Karpas-422 (cell line): ENCODE results near the gene RBP5. TPM values are rescaled to one million over a fixed set of nuclear protein-coding genes. Genes with fewer than 3 reads are reported as not detected.

Source experiments
- DNase-seq: peaks from one replicate; pipeline ENCODE4 v3.0.0-alpha.2; 2015
- H2AFZ ChIP-seq: fragments of 200-600 bp; sonication (generic); 2 replicates; pipeline ENCODE4 v1.6.1; 2014; ENCODE audit warnings: antibody characterized with exemption, low read length, mixed read lengths
- H3K27ac ChIP-seq: fragments of 200-600 bp; sonication (generic); 2 replicates; pipeline ENCODE4 v1.5.1; 2014; ENCODE audit warnings: mild to moderate bottlenecking, low read length, moderate library complexity
- H3K27me3 ChIP-seq: fragments of 200-600 bp; sonication (generic); 2 replicates; pipeline ENCODE4 v1.6.1; 2014; ENCODE audit warnings: low read length, mixed read lengths
- H3K36me3 ChIP-seq: fragments of 200-600 bp; sonication (generic); 2 replicates; pipeline ENCODE4 v1.6.1; 2014; ENCODE audit warnings: low read length, mixed read lengths; ENCODE audit not compliant: insufficient read depth
- H3K4me1 ChIP-seq: fragments of 200-600 bp; sonication (generic); 2 replicates; pipeline ENCODE4 v1.6.1; 2014; ENCODE audit warnings: mild to moderate bottlenecking, low read length, mixed read lengths
- H3K4me2 ChIP-seq: fragments of 200-600 bp; sonication (generic); 2 replicates; pipeline ENCODE4 v1.6.1; 2014; ENCODE audit warnings: low read length, low read depth, mild to moderate bottlenecking; ENCODE audit not compliant: poor library complexity, severe bottlenecking
- H3K4me3 ChIP-seq: fragments of 200-600 bp; sonication (generic); 2 replicates; pipeline ENCODE4 v1.5.1; 2014; ENCODE audit warnings: mild to moderate bottlenecking, antibody characterized with exemption, low read length, mixed read lengths
- H3K79me2 ChIP-seq: fragments of 200-600 bp; sonication (generic); 2 replicates; pipeline ENCODE4 v1.6.1; 2014; ENCODE audit warnings: mild to moderate bottlenecking, low read length, mixed read lengths
- H3K9ac ChIP-seq: fragments of 200-600 bp; sonication (generic); 2 replicates; pipeline ENCODE4 v1.6.0; 2014; ENCODE audit warnings: low read length
- H3K9me2 ChIP-seq: fragments of 200-600 bp; sonication (generic), shearing (Covaris generic); replicated peaks from 2 replicates; pipeline ENCODE4 v1.6.0; 2014; ENCODE audit warnings: mild to moderate bottlenecking, low read length, moderate library complexity; ENCODE audit not compliant: insufficient read depth
- H3K9me3 ChIP-seq: fragments of 300-700, 200-600 bp; sonication (generic); 2 replicates; pipeline ENCODE4 v1.6.1; 2014; ENCODE audit warnings: low read length, mixed read lengths
- H4K20me1 ChIP-seq: fragments of 200-600 bp; sonication (generic); 2 replicates; pipeline ENCODE4 v1.6.1; 2014; ENCODE audit warnings: mild to moderate bottlenecking, antibody characterized with exemption, low read length, low read depth; ENCODE audit not compliant: insufficient read depth
- total RNA-seq: library from RNA; depleted of rRNA; stranded (reverse); fragments of >200 nt; shearing (Covaris generic); gene quantifications from 2 replicates; pipeline ENCODE4 v1.2.3, GENCODE V29; 2014; ENCODE audit warnings: low replicate concordance

Gene RBP5
- total RNA-seq, 1 experiment from 2014 or later: not detected

GRCh38 chr12:7134396-7135166 is 5.9 kb upstream of the RBP5 start:
- Histone ChIP-seq H3K9me2 (no peaks in the 10 kb centered on the region), H3K36me3 (no peaks in the 10 kb centered on the region), H3K27me3 (no peaks in the 10 kb centered on the region)

GRCh38 chr12:7131502-7131866 is 2.8 kb upstream of the RBP5 start:
- H3K9ac ChIP-seq: peak overlapping the region; percentile 78
- H2AFZ ChIP-seq: no peak overlapping the region
- H3K9me2 ChIP-seq: no peaks in the 10 kb centered on the region
- no peak overlapping the region for H3K27ac ChIP-seq
- H4K20me1 ChIP-seq: 0 out of 2 replicates have a peak, but pooled peaks cover 8% of the 10 kb centered on the region
- no peaks in the 10 kb centered on the region for H3K9me3 ChIP-seq
- H3K4me2 ChIP-seq: peak overlapping the region; percentile 83
- H3K4me1 ChIP-seq: peaks cover 21% of the 10 kb centered on the region
- DNase-seq: peak; percentile 56
- no peaks in the 10 kb centered on the region for H3K36me3 ChIP-seq
- no peaks in the 10 kb centered on the region for H3K27me3 ChIP-seq
- peak overlapping the region; percentile 74; the same call in 1 of the 2 replicates for H3K4me3 ChIP-seq
- no peaks in the 10 kb centered on the region for H3K79me2 ChIP-seq

More at GRCh38 chr12:7134396-7135166, 5.9 kb upstream of the RBP5 start:
- Histone ChIP-seq H3K9ac (no peak overlapping the region), H4K20me1 (no peaks in the 10 kb centered on the region), H3K4me2 (no peak overlapping the region), H3K27ac (no peak overlapping the region), H2AFZ (no peak overlapping the region), H3K4me3 (no peak overlapping the region), H3K9me3 (no peaks in the 10 kb centered on the region), H3K79me2 (no peaks in the 10 kb centered on the region), H3K4me1 (peaks cover 16% of the 10 kb centered on the region)
- no peak for DNase-seq

GRCh38 chr12:7130701-7131501 is 2.2 kb upstream of the RBP5 start:
- H3K4me2 ChIP-seq: peak overlapping the region; percentile 83
- H3K9me3 ChIP-seq: no peaks in the 10 kb centered on the region
- peak overlapping the region; percentile 78 for H3K9ac ChIP-seq
- no peaks in the 10 kb centered on the region for H3K79me2 ChIP-seq
- H3K4me1 ChIP-seq: peaks cover 21% of the 10 kb centered on the region
- H3K36me3 ChIP-seq: no peaks in the 10 kb centered on the region
- no peaks in the 10 kb centered on the region for H3K27me3 ChIP-seq
- H3K27ac ChIP-seq: no peak overlapping the region
- no peaks in the 10 kb centered on the region for H3K9me2 ChIP-seq
- H4K20me1 ChIP-seq: 0 out of 2 replicates have a peak, but pooled peaks cover 8% of the 10 kb centered on the region
- no peak overlapping the region for H2AFZ ChIP-seq
- H3K4me3 ChIP-seq: peak overlapping the region; percentile 74
- peak; percentile 75 for DNase-seq

- no peaks in the 10 kb centered on the region for H3K27me3 ChIP-seq
- H4K20me1 ChIP-seq: 0 out of 2 replicates have a peak, but pooled peaks cover 8% of the 10 kb centered on the region
- peak within 1 kb of the TSS; percentile 78 for H3K9ac ChIP-seq
- H3K36me3 ChIP-seq: no peaks in the 10 kb centered on the region
- H3K4me2 ChIP-seq: peak within 1 kb of the TSS; percentile 83
- no peaks in the 10 kb centered on the region for H3K79me2 ChIP-seq
- H2AFZ ChIP-seq: peak within 1 kb of the TSS; percentile 89
- DNase-seq: peak; percentile 94
- peak within 1 kb of the TSS; percentile 74 for H3K4me3 ChIP-seq
- no peak within 1 kb of the TSS for H3K27ac ChIP-seq
- H3K4me1 ChIP-seq: peaks cover 21% of the 10 kb centered on the region
- no peaks in the 10 kb centered on the region for H3K9me2 ChIP-seq
- no peaks in the 10 kb centered on the region for H3K9me3 ChIP-seq
These were observed 1.4 kb upstream of the RBP5 start, which contains the start of gene CLSTN3 for GRCh38 chr12:7129872-7130691. Gene CLSTN3 (plus strand): TSS chr12:7130371. CDS start chr12:7130649, 278 bp downstream.

DNA sequence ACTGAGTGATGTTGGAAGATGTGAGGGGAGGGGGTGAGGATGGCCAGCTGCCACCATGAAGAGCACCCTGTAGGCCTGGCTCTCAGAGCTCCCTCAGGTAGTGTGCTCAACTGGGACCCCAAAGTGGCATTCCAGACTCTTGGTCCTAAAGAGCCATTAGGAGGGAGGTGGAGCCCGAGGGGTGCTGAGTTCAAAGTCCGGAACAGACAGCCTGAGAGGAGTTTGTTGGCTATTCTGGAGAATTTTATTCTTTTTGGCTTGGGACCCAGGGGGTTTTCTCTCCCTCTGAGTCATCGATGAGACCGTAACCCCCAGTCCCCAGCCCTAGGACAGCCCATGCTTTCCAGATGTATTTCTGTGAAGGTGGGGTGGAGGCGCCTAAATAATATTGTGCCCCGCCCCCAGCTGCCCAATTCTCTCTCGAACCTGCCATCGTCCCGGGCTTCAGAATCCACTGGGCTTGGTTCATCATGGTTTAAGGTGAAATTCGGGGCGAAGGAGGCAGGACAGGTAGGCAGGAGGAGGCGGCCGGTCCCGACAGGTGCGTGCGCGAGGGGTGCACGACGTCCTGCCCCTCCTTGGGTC is 690 bp upstream of the RBP5 start:
- no peak overlapping the region for H3K27ac ChIP-seq

GRCh38 chr12:7127916-7128626 is 618 bp downstream of the RBP5 start:
- Histone ChIP-seq H3K79me2 (no peaks in the 10 kb centered on the region), H3K9me2 (no peaks in the 10 kb centered on the region), H2AFZ (no peak overlapping the region), H3K9me3 (no peaks in the 10 kb centered on the region), H3K4me3 (no peak overlapping the region), H3K36me3 (no peaks in the 10 kb centered on the region), H3K4me2 (no peak overlapping the region), H3K9ac (no peak overlapping the region), H3K27ac (no peak overlapping the region), H3K27me3 (no peaks in the 10 kb centered on the region), H4K20me1 (0 out of 2 replicates have a peak, but pooled peaks cover 8% of the 10 kb centered on the region), H3K4me1 (peaks cover 21% of the 10 kb centered on the region)
- DNase-seq: no peak

More for the DNA sequence above, 690 bp upstream of the RBP5 start:
- H3K9ac ChIP-seq: peak overlapping the region; percentile 78
- no peaks in the 10 kb centered on the region for H3K36me3 ChIP-seq
- H3K9me3 ChIP-seq: no peaks in the 10 kb centered on the region
- peak overlapping the region; percentile 74 for H3K4me3 ChIP-seq
- H3K79me2 ChIP-seq: no peaks in the 10 kb centered on the region
- H3K4me1 ChIP-seq: peaks cover 21% of the 10 kb centered on the region
- peak overlapping the region; percentile 89 for H2AFZ ChIP-seq
- H4K20me1 ChIP-seq: 0 out of 2 replicates have a peak, but pooled peaks cover 8% of the 10 kb centered on the region
- no peaks in the 10 kb centered on the region for H3K27me3 ChIP-seq
- peak overlapping the region; percentile 83 for H3K4me2 ChIP-seq
- DNase-seq: no peak
- H3K9me2 ChIP-seq: no peaks in the 10 kb centered on the region

DNA sequence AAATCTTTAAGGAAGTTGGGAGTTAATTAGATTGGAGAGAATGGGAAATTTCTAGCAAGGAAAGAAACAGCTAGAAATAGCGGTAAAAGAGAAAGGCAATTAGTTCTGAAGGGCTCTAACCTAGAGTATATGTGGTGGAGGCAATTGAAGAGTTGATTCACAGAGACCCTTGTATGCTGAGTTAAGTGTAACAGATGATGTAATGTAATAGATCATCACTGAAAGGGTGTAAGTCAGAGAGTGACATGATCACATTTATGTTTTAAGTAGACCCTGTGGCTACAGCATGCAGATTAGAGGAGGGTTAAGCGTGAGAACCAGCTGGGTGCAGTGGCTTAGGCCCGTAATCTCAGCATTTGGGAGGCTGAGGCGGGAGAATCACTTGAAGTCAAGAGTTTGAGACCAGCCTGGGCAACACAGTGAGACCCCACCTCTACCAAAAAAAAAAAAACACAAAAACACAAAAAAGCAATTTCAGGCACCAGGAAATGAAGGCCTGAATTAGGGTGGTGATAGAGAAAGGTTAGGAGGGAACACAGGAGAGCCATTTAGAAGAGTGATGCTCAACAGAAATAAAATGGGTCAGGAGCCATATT is 3.0 kb downstream of the RBP5 start:
- no peaks in the 10 kb centered on the region for H3K79me2 ChIP-seq
- no peak overlapping the region for H3K4me3 ChIP-seq
- H4K20me1 ChIP-seq: 0 out of 2 replicates have a peak, but pooled peaks cover 8% of the 10 kb centered on the region
- H3K9me2 ChIP-seq: no peaks in the 10 kb centered on the region
- H3K27me3 ChIP-seq: no peaks in the 10 kb centered on the region
- H3K27ac ChIP-seq: no peak overlapping the region
- H3K9me3 ChIP-seq: no peaks in the 10 kb centered on the region
- no peak for DNase-seq
- H2AFZ ChIP-seq: no peak overlapping the region
- no peak overlapping the region for H3K9ac ChIP-seq
- H3K4me1 ChIP-seq: peaks cover 13% of the 10 kb centered on the region
- H3K36me3 ChIP-seq: no peaks in the 10 kb centered on the region
- no peak overlapping the region for H3K4me2 ChIP-seq
